Gastroesophageal sphincter (tissue), 4 donors: ENCODE results near the gene PRUNE1. TPM values are rescaled to one million over a fixed set of nuclear protein-coding genes. Genes with fewer than 3 reads are reported as not detected.

Experiments used
- ATAC-seq: fragments of 150-250 bp; one replicate; pipeline ENCODE4 v1.9.1; 2016; ENCODE audit warnings: mild to moderate bottlenecking, moderate library complexity
- H3K27ac ChIP-seq, 4 donors: fragments of 200-600 bp; sonication (generic) in 3 of 4; 1 replicate in 3 of 4; 2 replicates in 1 of 4; pipeline ENCODE4 v1.5.1; 2016 to 2019
- H3K27me3 ChIP-seq: fragments of 200-600 bp; sonication (generic); one replicate; pipeline ENCODE4 v1.5.1; 2019
- H3K36me3 ChIP-seq, 2 donors: fragments of 200-600 bp; sonication (generic); one replicate each; pipeline ENCODE4 v1.5.1; 2019; ENCODE audit warnings: control low read depth in 1 of 2
- H3K4me1 ChIP-seq, 3 donors: fragments of 200-600 bp; sonication (generic); 1 replicate in 2 of 3; 2 replicates in 1 of 3; pipeline ENCODE4 v1.5.1; 2016 to 2019; ENCODE audit warnings: control low read depth in 2 of 3
- H3K4me3 ChIP-seq, 2 donors: fragments of 200-600 bp; sonication (generic); one replicate each; pipeline ENCODE4 v1.5.1; 2019; ENCODE audit warnings: mild to moderate bottlenecking in 1 of 2, moderate library complexity in 1 of 2
- H3K9me3 ChIP-seq, 3 donors: fragments of 200-600 bp; sonication (generic); one replicate each; pipeline ENCODE4 v1.5.1; 2017 to 2019; ENCODE audit warnings: control low read depth in 2 of 3
- EP300 ChIP-seq: sonication (generic); formaldehyde crosslinking; IDR thresholded peaks from one replicate; pipeline ENCODE4 v1.6.1; 2017; ENCODE audit warnings: antibody characterized with exemption, mild to moderate bottlenecking
- POLR2A ChIP-seq, 2 donors: fragments of 450-650 bp; IDR thresholded peaks; one replicate each; pipeline ENCODE4 v1.6.1; 2017; ENCODE audit warnings: antibody characterized with exemption in 2 of 2, mild to moderate bottlenecking in 2 of 2, moderate library complexity in 1 of 2
- POLR2AphosphoS5 ChIP-seq: sonication (generic); formaldehyde crosslinking; IDR thresholded peaks from one replicate; pipeline ENCODE4 v1.6.1; 2017; ENCODE audit warnings: antibody characterized with exemption
- WGBS, 2 donors: methylation state at CpG; one replicate each; pipeline ENCODE4 v1.1.5; 2018; ENCODE audit warnings: low coverage in 1 of 2; 5-methylcytosine and 5-hydroxymethylcytosine counted together
- total RNA-seq, 4 donors: library from RNA; depleted of rRNA; stranded (reverse); fragments of >200 nt; gene quantifications; one replicate each; pipeline ENCODE4 v1.1.0, GENCODE V29; 2016
- TF ChIP-seq, protein P1 (sequence below), 4 experiments: fragments of 200-600 bp in 2 of 4; fragments of 450-650 bp in 2 of 4; sonication (generic) in 1 of 4; IDR thresholded peaks; one replicate each; pipeline ENCODE4 v1.5.1; 2017 to 2019; ENCODE audit warnings: antibody characterized with exemption in 4 of 4, mild to moderate bottlenecking in 2 of 4, moderate library complexity in 2 of 4

Gene PRUNE1
- total RNA-seq, 4 donors from 2014 or later: 24.2 to 28.9 (median 26.7) TPM

DNA sequence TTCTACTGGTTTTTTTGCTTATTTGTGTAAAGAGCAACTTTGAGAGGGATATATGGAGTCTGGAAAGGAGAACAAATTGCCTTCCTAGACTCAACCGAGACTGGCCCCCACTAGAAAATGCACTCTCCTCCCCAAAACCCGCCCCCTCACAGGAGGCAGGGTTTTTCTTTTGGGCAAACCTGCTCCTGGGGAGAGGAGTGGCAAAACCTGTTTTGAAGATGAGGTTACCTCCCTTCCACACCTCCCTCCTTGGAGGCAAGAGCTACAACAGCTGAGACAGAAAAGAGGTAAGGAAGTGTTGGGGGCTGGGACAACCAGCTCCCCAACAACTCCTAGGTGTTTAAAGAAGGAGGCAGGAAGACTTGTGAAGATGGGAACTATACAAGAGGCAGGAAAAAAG, 28.1 kb downstream of the PRUNE1 start, which contains the start of gene BNIPL:
Gene BNIPL (plus strand): TSS at position 231 of the 400 bp plus-strand sequence. CDS start 140 bp downstream, at position 371.
- 0% methylated on average over 1 of the region's 2 CpGs; no CpG with 5 or more reads in 1 of the 2 donors for WGBS, 2 donors

DNA sequence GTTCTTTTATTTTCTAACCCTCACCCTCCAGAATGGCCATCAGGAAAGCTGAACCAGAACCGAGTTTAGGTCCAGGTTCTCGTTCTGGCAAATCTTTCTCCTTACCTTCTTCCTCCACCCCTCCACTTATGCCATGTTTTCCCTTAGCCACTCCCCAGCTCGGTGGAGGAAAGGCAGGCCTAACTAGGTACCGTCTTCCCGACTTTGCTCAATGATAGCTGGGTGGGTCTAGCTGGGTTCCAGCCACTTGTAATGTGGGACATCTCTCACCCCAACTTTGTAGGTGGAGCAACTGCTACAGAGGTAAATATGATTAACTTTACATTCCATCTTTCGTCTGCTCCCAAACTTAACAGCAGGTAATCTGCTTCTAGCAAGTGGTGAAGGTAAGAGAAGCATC, 28.8 kb downstream of the PRUNE1 start:
- no peak overlapping the region for H3K27ac ChIP-seq
- no peak overlapping the region for H3K4me3 ChIP-seq
- 80 to 93% methylated on average over 2 to 6 of the region's 6 CpGs for WGBS, 2 donors
- TF ChIP-seq, protein P1, sequence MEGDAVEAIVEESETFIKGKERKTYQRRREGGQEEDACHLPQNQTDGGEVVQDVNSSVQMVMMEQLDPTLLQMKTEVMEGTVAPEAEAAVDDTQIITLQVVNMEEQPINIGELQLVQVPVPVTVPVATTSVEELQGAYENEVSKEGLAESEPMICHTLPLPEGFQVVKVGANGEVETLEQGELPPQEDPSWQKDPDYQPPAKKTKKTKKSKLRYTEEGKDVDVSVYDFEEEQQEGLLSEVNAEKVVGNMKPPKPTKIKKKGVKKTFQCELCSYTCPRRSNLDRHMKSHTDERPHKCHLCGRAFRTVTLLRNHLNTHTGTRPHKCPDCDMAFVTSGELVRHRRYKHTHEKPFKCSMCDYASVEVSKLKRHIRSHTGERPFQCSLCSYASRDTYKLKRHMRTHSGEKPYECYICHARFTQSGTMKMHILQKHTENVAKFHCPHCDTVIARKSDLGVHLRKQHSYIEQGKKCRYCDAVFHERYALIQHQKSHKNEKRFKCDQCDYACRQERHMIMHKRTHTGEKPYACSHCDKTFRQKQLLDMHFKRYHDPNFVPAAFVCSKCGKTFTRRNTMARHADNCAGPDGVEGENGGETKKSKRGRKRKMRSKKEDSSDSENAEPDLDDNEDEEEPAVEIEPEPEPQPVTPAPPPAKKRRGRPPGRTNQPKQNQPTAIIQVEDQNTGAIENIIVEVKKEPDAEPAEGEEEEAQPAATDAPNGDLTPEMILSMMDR (IDR thresholded peaks at IDR 0.05): no peak
- TF ChIP-seq EP300: no peak
- TF ChIP-seq POLR2A (IDR thresholded peaks at IDR 0.05): no peak
- no peak for TF ChIP-seq POLR2AphosphoS5
- no peaks in the 10 kb centered on the region for H3K27me3 ChIP-seq
- H3K9me3 ChIP-seq: no peaks in the 10 kb centered on the region
- no peak for ATAC-seq
- no peaks in the 10 kb centered on the region for H3K4me1 ChIP-seq
- H3K36me3 ChIP-seq: peaks cover 0 to 36% of the 10 kb centered on the region in 2 donors

More for the DNA sequence above, 28.1 kb downstream of the PRUNE1 start, which contains the start of gene BNIPL:
- ATAC-seq: no peak
- no peaks in the 10 kb centered on the region for H3K4me1 ChIP-seq
- H3K36me3 ChIP-seq: peaks cover 0 to 43% of the 10 kb centered on the region in 2 donors
- no peaks in the 10 kb centered on the region for H3K27me3 ChIP-seq
- H3K4me3 ChIP-seq: no peak within 1 kb of the TSS
- no peaks in the 10 kb centered on the region for H3K9me3 ChIP-seq
- TF ChIP-seq EP300 (no peak), POLR2A (IDR thresholded peaks at IDR 0.05) (no peak), POLR2AphosphoS5 (no peak)
- TF ChIP-seq, protein P1 (IDR thresholded peaks at IDR 0.05): no peak
- no peak within 1 kb of the TSS for H3K27ac ChIP-seq

DNA sequence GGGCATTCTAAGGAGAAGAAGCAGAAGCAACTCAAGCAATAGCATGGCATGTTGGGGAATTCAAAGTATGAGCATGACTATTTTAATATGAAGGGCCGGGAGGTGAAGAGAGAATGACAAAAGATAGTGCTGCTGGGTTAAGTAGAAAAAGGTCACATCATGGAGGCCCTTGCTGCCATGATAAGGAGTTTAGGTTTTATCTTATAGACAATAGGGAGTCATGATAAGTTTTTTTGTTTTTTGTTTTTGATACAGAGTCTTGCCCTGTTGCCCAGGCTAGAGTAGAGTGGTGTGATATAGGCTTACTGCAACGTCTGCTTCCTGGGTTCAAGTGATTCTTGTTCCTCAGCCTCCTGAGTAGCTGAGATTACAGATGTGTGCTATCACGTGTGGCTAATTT, 31.3 kb downstream of the PRUNE1 start:
- no peak for ATAC-seq
- H3K27me3 ChIP-seq: no peaks in the 10 kb centered on the region
- H3K4me1 ChIP-seq: no peaks in the 10 kb centered on the region
- WGBS, 2 donors: 76 to 88% methylated on average over 3 of the region's 3 CpGs
- no peak overlapping the region for H3K4me3 ChIP-seq
- H3K27ac ChIP-seq: no peak overlapping the region
- H3K36me3 ChIP-seq: peaks cover 0 to 13% of the 10 kb centered on the region in 2 donors
- no peaks in the 10 kb centered on the region for H3K9me3 ChIP-seq
- TF ChIP-seq POLR2A (IDR thresholded peaks at IDR 0.05) (no peak), POLR2AphosphoS5 (no peak), EP300 (no peak)
- TF ChIP-seq, protein P1 (IDR thresholded peaks at IDR 0.05): no peak

DNA sequence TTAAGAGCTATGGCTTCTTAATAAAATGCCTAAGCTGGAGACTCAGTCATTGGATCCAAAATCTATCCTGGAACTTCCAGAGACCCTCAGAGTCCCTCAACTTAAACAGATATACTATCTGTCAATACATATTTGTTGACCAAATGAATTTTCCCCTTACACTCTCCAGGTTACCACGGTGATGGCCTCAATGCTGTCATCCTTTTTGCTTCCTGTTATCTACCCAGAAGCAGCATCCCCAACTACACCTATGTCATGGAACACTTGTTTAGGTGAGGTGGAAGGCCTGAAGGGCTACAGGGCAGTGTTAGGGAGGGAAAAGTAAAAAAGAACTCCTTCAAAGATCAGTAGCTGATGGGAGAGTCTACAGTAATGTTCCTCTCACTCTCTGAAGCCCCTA, 34.9 kb downstream of the PRUNE1 start:
- no CpG with 5 or more reads among the region's 1 CpG for whole genome bisulfite sequencing, 2 donors
- H3K9me3 ChIP-seq: no peaks in the 10 kb centered on the region
- no peak for TF ChIP-seq POLR2AphosphoS5
- no peak for TF ChIP-seq EP300
- TF ChIP-seq POLR2A (IDR thresholded peaks at IDR 0.05): no peak
- TF ChIP-seq, protein P1 (IDR thresholded peaks at IDR 0.05): no peak
- no peak overlapping the region for H3K4me3 ChIP-seq
- ATAC-seq: no peak
- H3K36me3 ChIP-seq: no peaks in the 10 kb centered on the region
- no peaks in the 10 kb centered on the region for H3K27me3 ChIP-seq
- peaks cover 0 to 10% (median 4%) of the 10 kb centered on the region in 3 donors for H3K4me1 ChIP-seq
- H3K27ac ChIP-seq: no peak overlapping the region

DNA sequence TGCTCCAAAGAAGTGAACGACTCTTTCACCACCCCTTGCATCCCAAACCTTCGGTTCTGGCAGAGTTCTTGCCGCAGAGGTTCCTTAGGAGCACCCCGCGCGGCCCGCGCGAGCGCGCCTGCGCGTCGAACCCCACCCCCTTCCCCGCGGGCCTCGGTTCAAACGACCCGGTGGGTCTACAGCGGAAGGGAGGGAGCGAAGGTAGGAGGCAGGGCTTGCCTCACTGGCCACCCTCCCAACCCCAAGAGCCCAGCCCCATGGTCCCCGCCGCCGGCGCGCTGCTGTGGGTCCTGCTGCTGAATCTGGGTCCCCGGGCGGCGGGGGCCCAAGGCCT, 39.3 kb downstream of the PRUNE1 start, which contains the start of gene C1orf56:
Gene C1orf56 (plus strand): TSS at position 161 of the 334 bp plus-strand sequence. CDS start 97 bp downstream, at position 258.
- TF ChIP-seq POLR2AphosphoS5 (peak; percentile 60), EP300 (no peak), POLR2A (IDR thresholded peaks at IDR 0.05) (peak; percentile 40 to 44)
- TF ChIP-seq, protein P1 (IDR thresholded peaks at IDR 0.05): peak in 1 of 4 experiments; percentile 17
- peak within 1 kb of the TSS; percentile 41 to 97 (median 91) for H3K27ac ChIP-seq
- H3K27me3 ChIP-seq: no peaks in the 10 kb centered on the region
- 0% methylated on average over 1 of the region's 29 CpGs; no CpG with 5 or more reads in 1 of the 2 donors for WGBS, 2 donors
- peaks cover 0 to 35% (median 4%) of the 10 kb centered on the region in 3 donors for H3K4me1 ChIP-seq
- peaks cover 0 to 21% of the 10 kb centered on the region in 2 donors for H3K36me3 ChIP-seq
- peak; percentile 84 for ATAC-seq
- peak within 1 kb of the TSS; percentile 50 to 63 for H3K4me3 ChIP-seq
- no peaks in the 10 kb centered on the region for H3K9me3 ChIP-seq
